HG03135 (cell line): ENCODE data around the gene FRMD8.

Experiments used
- ATAC-seq: cut with Tn5 transposase; IDR thresholded peaks from one replicate; pipeline ENCODE4 v1.9.1; 2021; ENCODE audit warnings: mild to moderate bottlenecking, moderate library complexity; ENCODE audit not compliant: unreplicated experiment

The FRMD8 gene

GRCh38 chr11:65434057-65434666 is 47.7 kb downstream of the FRMD8 start:
- ATAC-seq: no peak

GRCh38 chr11:65434667-65435410 is 48.4 kb downstream of the FRMD8 start:
- no peak for ATAC-seq

GRCh38 chr11:65435411-65435931 is 49.0 kb downstream of the FRMD8 start:
- no peak for ATAC-seq

DNA sequence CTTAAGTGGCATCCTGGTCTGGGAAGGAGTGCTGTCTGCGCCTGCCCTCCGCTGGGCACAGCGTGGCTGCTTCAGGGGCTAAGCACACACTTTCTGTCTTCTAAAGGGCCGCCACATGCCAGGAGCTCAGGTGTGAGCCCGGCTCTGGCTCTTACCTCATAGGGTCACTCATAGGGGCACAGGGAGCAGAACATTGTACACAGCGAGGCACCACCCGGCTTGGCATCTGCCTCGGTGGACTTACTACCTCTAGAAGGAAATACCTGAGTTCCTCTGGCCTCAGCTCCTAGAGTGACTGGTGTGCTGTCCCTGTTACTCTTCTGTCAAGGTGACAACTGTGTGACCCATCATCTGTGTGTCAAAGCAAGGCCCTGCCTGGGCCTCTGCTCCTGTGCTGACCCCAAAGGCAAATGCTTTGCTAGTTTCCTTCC is 49.6 kb downstream of the FRMD8 start:
- no peak for ATAC-seq

DNA sequence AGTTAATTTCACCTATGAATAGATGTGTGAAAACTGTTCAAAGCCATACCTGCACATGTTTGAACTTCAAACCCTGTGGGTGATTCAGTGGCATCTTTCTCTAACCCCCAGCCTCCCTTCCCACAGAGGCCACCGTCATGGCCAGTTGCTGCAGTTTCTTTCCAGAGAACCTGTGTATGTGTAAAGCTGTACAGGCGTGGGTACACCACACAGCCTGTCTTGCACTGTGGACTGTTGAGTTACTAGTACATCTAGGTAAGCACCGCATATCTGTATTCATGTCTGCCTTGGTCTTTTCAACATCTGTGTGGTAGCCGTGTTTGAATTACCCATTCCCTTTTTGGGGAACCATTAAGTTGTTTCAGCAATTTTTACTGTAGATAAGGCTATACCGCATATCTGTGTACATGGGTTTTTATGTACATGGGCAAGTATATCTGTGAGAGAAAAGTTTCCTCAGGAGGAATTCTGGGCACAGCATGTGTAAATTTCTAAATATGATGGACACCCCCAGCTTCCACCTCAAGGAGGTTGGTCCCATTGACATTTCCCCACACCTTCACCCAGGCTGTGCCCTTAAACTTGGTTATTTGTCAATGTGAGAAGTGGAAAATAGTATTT is 50.1 kb downstream of the FRMD8 start:
- ATAC-seq: no peak

DNA sequence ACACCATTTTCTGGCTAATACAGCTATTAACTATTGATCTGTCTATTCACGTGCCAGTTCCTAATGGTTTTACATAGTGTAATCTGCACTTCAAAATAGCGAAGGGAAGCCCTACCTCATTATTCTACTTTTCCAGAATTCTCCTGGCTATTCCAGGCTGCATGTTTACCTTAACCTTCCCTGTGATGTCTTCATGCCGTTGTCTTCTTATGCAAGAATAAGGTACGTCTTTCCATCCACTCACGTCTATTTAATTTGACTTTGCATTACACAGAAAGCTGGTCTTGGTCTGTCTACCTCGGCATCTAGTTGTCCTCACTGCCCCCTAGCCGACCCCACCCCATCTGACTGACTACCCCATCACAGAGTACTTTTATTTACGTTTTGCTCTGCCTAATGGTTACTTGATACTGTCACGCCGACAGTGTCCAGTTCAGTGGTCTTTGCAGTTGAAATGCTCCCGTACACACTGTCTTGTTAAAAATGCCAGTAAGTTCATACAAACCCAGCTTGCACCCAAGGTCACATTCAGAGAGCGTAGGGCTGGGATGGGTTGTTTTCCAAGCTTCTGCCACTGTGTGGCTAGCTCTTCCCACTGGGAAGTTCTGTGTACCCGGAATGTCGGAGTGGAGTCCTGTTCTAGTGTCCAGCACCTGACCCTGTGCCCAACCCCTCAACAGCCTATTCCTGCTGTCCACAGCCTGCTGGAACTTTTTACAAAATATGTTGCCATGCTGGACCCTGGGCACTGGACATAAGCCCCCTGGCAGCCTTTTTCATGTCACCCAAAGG is 51.2 kb downstream of the FRMD8 start:
- no peak for ATAC-seq

DNA sequence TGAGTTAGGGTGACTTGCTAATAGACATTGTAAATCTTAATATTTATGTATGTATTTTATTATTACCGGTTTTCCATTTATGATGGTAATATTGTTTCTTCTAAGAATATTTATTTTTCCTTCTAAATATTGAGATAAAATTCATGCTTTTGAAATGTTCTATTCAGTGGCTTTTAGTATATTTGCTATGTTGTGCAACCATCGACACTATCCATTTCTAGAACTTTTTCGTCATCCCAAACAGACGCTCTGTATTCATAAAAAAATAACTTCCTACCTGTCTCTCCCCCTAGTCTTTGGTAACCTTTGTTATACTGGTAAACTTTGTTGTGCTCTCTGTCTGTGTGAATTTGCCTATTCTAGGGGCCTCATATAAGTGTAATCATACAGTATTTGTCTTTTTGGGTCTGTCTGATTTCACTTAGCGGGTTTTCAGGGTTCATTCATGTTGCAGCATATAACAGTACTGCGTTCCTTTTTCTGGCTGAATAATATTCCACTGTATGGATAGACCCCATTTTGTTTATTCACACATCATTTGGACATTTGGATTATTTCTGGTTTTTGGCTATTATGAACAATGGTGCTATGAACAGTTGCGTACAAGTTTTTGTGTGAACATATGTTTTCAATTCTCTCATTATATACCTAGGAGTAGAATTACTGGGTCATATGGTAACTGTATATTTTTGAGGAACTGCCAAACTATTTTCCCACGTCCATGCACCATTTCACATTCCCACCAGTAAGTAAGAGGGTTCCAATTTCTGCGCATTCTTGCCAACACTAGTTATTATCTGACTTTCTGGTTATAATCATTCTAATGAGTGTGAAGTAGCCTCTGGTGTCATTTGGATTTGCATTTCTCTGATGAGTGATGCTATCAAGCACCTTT is 52.1 kb downstream of the FRMD8 start:
- ATAC-seq: no peak

DNA sequence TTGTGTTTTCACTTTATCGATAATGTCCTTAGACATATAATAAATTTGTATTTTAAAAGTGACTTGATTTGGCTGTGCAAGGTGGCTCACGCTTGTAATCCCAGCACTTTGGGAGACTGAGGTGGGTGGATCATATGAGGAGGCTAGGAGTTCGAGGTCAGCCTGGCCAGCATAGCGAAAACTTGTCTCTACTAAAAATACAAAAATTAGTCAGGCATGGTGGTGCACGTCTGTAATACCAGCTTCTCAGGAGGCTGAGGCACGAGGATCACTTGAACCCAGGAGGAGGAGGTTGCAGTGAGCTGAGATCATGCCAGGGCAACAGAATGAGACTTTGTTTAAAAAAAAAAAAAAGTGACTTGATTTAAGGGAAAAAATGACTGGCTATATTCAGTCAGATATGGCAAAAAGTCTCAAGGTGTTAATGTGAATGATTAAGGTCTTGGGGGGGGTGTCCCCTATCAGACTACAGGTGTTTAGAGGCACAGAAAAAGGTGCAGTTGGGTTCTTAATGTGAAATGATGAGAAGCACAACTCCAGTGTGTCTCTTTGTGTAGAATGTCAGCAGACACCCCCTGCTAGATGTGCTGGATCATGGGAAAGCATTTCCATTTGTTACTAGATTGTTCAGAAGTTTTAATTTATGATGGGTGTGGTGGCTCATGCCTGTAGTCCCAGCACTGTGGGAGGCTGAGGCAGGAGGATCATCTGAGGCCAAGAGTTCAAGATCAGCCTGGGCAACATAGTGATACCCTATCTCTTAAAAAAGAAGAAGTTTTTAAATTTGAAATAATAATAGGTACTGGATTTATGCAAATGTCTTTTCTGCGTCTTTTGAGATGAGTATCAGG is 53.1 kb downstream of the FRMD8 start:
- ATAC-seq: no peak

DNA sequence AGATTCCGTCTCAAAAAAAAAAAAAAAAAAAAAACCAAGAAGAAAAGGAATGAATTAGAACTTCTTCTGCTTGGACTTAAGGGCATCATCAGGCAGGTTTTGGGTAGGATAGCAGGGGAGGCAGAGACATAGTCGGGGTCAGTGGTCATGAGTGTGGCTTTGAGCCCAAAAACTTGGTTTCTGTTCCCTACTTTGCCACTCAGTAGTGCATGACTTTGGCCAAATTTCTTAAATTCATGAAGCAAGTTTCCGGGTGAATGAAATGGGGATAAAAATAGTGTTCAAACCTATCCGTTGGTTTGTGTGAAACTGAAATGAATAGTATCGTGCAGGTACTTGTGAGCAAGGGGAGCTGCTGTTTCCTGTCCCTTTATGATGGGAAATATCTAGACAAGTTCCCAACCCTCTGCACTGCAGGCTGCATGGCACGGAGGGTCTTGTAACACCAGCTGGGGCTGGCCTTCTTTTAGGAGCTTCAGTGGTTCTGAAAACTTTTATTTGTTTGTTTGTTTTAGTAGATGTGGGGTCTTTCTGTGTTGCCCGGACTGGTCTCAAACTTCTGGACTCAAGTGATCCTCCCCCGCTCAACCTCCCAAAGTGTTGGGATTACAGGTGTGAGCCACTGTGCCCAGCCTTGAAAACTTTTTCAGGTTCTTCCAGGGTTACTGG is 54.5 kb downstream of the FRMD8 start:
- ATAC-seq: peak; percentile 52

GRCh38 chr11:65442842-65443331 is 56.5 kb downstream of the FRMD8 start:
- no peak for ATAC-seq

- ATAC-seq: no peak
These were observed 58.0 kb downstream of the FRMD8 start for GRCh38 chr11:65444314-65445051.

GRCh38 chr11:65445101-65445603 is 58.7 kb downstream of the FRMD8 start:
- ATAC-seq: no peak

GRCh38 chr11:65445604-65446445 is 59.4 kb downstream of the FRMD8 start:
- ATAC-seq: no peak

DNA sequence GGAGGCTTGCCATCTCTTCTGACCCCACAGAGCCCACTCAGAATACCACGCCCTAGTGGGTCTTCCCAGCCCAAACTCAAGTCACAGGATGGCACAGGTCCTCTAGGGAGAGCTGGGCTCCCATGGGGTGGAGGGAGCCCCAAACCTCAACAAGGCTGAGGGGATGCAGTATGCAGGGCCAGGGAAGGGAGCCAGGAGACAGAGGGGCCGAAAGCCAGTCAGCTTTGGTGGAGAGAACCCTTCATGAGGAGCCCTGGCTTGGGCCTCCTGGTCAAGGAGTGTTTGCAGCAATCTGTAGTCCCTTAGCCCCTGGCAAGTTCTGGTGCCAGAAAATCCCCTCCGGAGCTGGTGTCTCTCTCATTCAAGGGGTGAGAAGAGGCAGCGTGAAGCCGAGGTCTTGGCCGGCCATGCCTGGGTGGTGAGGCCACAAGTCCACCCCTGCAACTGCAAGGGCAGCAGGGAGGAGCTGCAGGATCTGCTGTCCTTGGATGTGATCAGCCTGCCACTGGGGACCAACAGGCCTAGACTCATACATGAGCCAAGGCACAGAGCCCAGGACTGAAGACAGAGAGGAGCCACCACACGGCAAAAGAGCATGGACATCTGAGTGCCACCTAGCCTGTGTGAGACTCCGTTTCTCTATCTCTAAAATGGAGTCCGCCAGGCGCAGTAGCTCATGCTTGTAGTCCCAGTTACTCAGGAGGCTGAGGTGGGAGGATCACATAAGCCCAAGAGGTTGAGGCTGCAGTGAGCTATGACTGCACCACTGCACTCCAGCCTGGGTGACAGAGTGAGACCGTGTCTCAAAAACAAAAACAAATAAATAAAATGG is 60.2 kb downstream of the FRMD8 start:
- no peak for ATAC-seq

- no peak for ATAC-seq
These were observed 61.6 kb downstream of the FRMD8 start for GRCh38 chr11:65448074-65448417.
